H9 (cell line): ENCODE data around the gene BTG3. TPM values are rescaled to one million over a fixed set of nuclear protein-coding genes. Genes with fewer than 3 reads are reported as not detected.

Experiments
- DNase-seq: peaks from one replicate; pipeline ENCODE4 v3.0.0-alpha.2; 2017
- H2AFZ ChIP-seq: one replicate; pipeline ENCODE4 v1.6.1; 2013; ENCODE audit warnings: mild to moderate bottlenecking, low read length, control low read depth, moderate library complexity
- H2AK5ac ChIP-seq: 2 replicates; pipeline ENCODE4 v1.6.1; 2013; ENCODE audit warnings: low read length, control low read depth, mixed read lengths; ENCODE audit not compliant: insufficient read length
- H2BK120ac ChIP-seq: one replicate; pipeline ENCODE4 v1.6.1; 2013; ENCODE audit warnings: low read depth, mild to moderate bottlenecking, low read length, control low read depth, inconsistent platforms; ENCODE audit not compliant: poor library complexity, severe bottlenecking
- H2BK12ac ChIP-seq: 2 replicates; pipeline ENCODE4 v1.6.1; 2013; ENCODE audit warnings: low read length, control low read depth, mixed read lengths, low read depth; ENCODE audit not compliant: insufficient read length
- H2BK15ac ChIP-seq: 2 replicates; pipeline ENCODE4 v1.6.1; 2013; ENCODE audit warnings: low read depth, low read length, control low read depth
- H2BK20ac ChIP-seq: one replicate; pipeline ENCODE4 v1.6.1; 2013; ENCODE audit warnings: low read depth, mild to moderate bottlenecking, low read length, control low read depth, inconsistent platforms; ENCODE audit not compliant: poor library complexity, severe bottlenecking
- H2BK5ac ChIP-seq: 2 replicates; pipeline ENCODE4 v1.6.1; 2013; ENCODE audit warnings: low read length, control low read depth, mixed read lengths; ENCODE audit not compliant: insufficient read length
- H3K14ac ChIP-seq: 2 replicates; pipeline ENCODE4 v1.6.1; 2013; ENCODE audit warnings: low read length, control low read depth; ENCODE audit not compliant: insufficient read depth
- H3K18ac ChIP-seq: 2 replicates; pipeline ENCODE4 v1.6.1; 2013; ENCODE audit warnings: low read depth, mild to moderate bottlenecking, mixed read lengths, low read length, control low read depth; ENCODE audit not compliant: insufficient read length
- H3K23ac ChIP-seq: 2 replicates; pipeline ENCODE4 v1.6.1; 2013; ENCODE audit warnings: low read length, control low read depth, mixed read lengths, low read depth; ENCODE audit not compliant: insufficient read length
- H3K23me2 ChIP-seq: 2 replicates; pipeline ENCODE4 v1.6.1; 2013; ENCODE audit warnings: low read depth, mild to moderate bottlenecking, mixed read lengths, low read length, control low read depth; ENCODE audit not compliant: insufficient read length, poor library complexity, severe bottlenecking
- H3K27ac ChIP-seq: 2 replicates; pipeline ENCODE4 v1.5.1; 2013; ENCODE audit warnings: low read length, control low read depth, mixed read lengths, low read depth; ENCODE audit not compliant: insufficient read length
- H3K27me3 ChIP-seq: 2 replicates; pipeline ENCODE4 v1.6.1; 2013; ENCODE audit warnings: low read length, control low read depth, inconsistent platforms; ENCODE audit not compliant: insufficient read depth
- H3K4ac ChIP-seq: 2 replicates; pipeline ENCODE4 v1.6.1; 2013; ENCODE audit warnings: low read depth, mild to moderate bottlenecking, control low read depth, inconsistent platforms, low read length, moderate library complexity
- H3K4me1 ChIP-seq: 2 replicates; pipeline ENCODE4 v1.6.1; 2013; ENCODE audit warnings: low read length, control low read depth, inconsistent platforms; ENCODE audit not compliant: insufficient read depth
- H3K4me2 ChIP-seq: 2 replicates; pipeline ENCODE4 v1.6.1; 2013; ENCODE audit warnings: low read length, control low read depth, mixed read lengths; ENCODE audit not compliant: insufficient read length, insufficient read depth
- H3K56ac ChIP-seq: 2 replicates; pipeline ENCODE4 v1.6.1; 2013; ENCODE audit warnings: low read depth, mild to moderate bottlenecking, mixed read lengths, low read length, control low read depth; ENCODE audit not compliant: insufficient read length
- H3K79me1 ChIP-seq: 2 replicates; pipeline ENCODE4 v1.6.1; 2013; ENCODE audit warnings: low read depth, mild to moderate bottlenecking, moderate library complexity, low read length, control low read depth, inconsistent platforms; ENCODE audit not compliant: insufficient read depth, poor library complexity, severe bottlenecking
- H3K79me2 ChIP-seq: 2 replicates; pipeline ENCODE4 v1.6.1; 2013; ENCODE audit warnings: low read length, control low read depth, inconsistent platforms; ENCODE audit not compliant: insufficient read depth
- H3K9ac ChIP-seq: 2 replicates; pipeline ENCODE4 v1.6.1; 2013; ENCODE audit warnings: low read length, control low read depth, mixed read lengths; ENCODE audit not compliant: insufficient read length; ENCODE audit errors: extremely low read depth
- H3K9me3 ChIP-seq: one replicate; pipeline ENCODE4 v1.6.1; 2013; ENCODE audit warnings: low read depth, low read length, inconsistent platforms; ENCODE audit not compliant: control insufficient read depth
- H3T11ph ChIP-seq: one replicate; pipeline ENCODE4 v1.6.1; 2013; ENCODE audit warnings: mild to moderate bottlenecking, low read length, control low read depth, inconsistent platforms
- H4K20me1 ChIP-seq: one replicate; pipeline ENCODE4 v1.6.1; 2013; ENCODE audit not compliant: control insufficient read depth, insufficient read length, insufficient read depth
- H4K5ac ChIP-seq: 2 replicates; pipeline ENCODE4 v1.6.1; 2013; ENCODE audit warnings: low read depth, mild to moderate bottlenecking, mixed read lengths, low read length, control low read depth; ENCODE audit not compliant: insufficient read length
- H4K8ac ChIP-seq: replicated peaks from 2 replicates; pipeline ENCODE4 v1.6.1; 2013; ENCODE audit warnings: low read length, control low read depth, mixed read lengths, low read depth; ENCODE audit not compliant: insufficient read length
- H4K91ac ChIP-seq: 2 replicates; pipeline ENCODE4 v1.6.1; 2013; ENCODE audit warnings: low read depth, mild to moderate bottlenecking, moderate library complexity, mixed read lengths, low read length, control low read depth; ENCODE audit not compliant: insufficient read length
- H3K27ac Mint-ChIP-seq, 3 experiments: 2 replicates in 2 of 3; 3 replicates in 1 of 3; pipeline ENCODE4 v1.8.0; 2020 to 2021; ENCODE audit warnings: mixed read lengths in 3 of 3, mild to moderate bottlenecking in 1 of 3, moderate library complexity in 1 of 3
- H3K27me3 Mint-ChIP-seq: 2 replicates; pipeline ENCODE4 v1.8.0; 2021; ENCODE audit warnings: low read depth, mild to moderate bottlenecking, moderate library complexity, mixed read lengths
- H3K36me3 Mint-ChIP-seq, 3 experiments: 2 replicates in 2 of 3; 3 replicates in 1 of 3; pipeline ENCODE4 v1.8.0; 2020 to 2021; ENCODE audit warnings: low read depth in 3 of 3, mixed read lengths in 3 of 3; ENCODE audit not compliant: insufficient read depth in 1 of 3
- H3K4me1 Mint-ChIP-seq, 2 experiments: 2 replicates each; pipeline ENCODE4 v1.8.0; 2020; ENCODE audit warnings: mixed read lengths in 2 of 2
- H3K4me3 Mint-ChIP-seq, 2 experiments: 2 replicates in 1 of 2; 3 replicates in 1 of 2; pipeline ENCODE4 v1.8.0; 2020 to 2021; ENCODE audit warnings: mild to moderate bottlenecking in 2 of 2, mixed read lengths in 2 of 2, moderate library complexity in 1 of 2
- H3K9me3 Mint-ChIP-seq, 2 experiments: 2 replicates in 1 of 2; 3 replicates in 1 of 2; pipeline ENCODE4 v1.8.0; 2020; ENCODE audit warnings: mild to moderate bottlenecking in 2 of 2, mixed read lengths in 2 of 2, moderate library complexity in 1 of 2
- WGBS: extraction: QIAGEN DNeasy Blood & Tissue Kit; methylation state at CpG from one replicate; pipeline ENCODE4 v1.1.7; 2013; ENCODE audit warnings: missing lambda C conversion rate, low lambda C conversion rate, mixed read lengths; ENCODE audit not compliant: insufficient read length; ENCODE audit errors: extremely low coverage; 5-methylcytosine and 5-hydroxymethylcytosine counted together
- total RNA-seq: library from RNA; stranded (reverse); gene quantifications from 2 replicates; pipeline ENCODE4 v1.2.1, GENCODE V29; 2021
- TF ChIP-seq, protein P1 (sequence below): fragments of 200-600 bp; sonication (generic); conservative IDR thresholded peaks from 3 replicates; pipeline ENCODE4 v1.8.0; 2021; ENCODE audit warnings: antibody characterized with exemption, mild to moderate bottlenecking

Gene BTG3
- total RNA-seq, 1 experiment from 2014 or later = 32.2 TPM

DNA sequence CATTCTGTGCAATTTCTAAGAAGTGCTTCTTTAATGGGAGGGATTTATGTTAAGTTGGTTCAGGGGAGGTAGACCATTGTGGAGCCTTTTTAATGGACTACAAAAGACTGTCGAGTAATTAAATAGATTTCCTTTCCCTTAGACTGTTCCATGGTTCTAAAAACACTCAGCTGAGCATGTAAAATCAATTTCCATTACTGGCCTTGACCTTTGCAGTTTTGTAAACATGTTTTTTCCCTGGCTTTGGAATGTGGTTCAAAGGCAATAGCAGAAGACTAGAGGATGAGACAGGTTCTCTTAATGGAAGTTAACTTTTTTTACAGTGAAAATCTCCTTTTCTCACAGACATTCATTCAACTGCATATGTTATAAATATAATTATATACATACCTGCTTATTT is 37.6 kb upstream of the BTG3 start:
- Histone ChIP-seq H2BK5ac (no peak overlapping the region), H2BK20ac (no peak overlapping the region), H3K56ac (no peak overlapping the region), H3K14ac (no peak overlapping the region), H3K18ac (no peak overlapping the region), H2AK5ac (no peak overlapping the region), H4K8ac (no peak overlapping the region), H3K4me1 (no peaks in the 10 kb centered on the region), H2BK15ac (no peak overlapping the region), H3K79me2 (no peaks in the 10 kb centered on the region), H3K4ac (no peak overlapping the region), H3K27me3 (no peaks in the 10 kb centered on the region), H3K9me3 (no peaks in the 10 kb centered on the region), H3K4me2 (no peak overlapping the region), H2AFZ (no peak overlapping the region), H4K5ac (no peak overlapping the region), H2BK12ac (no peak overlapping the region), H3K23me2 (no peaks in the 10 kb centered on the region), H3K27ac (no peak overlapping the region), H2BK120ac (no peak overlapping the region), H3T11ph (no peak overlapping the region), H3K79me1 (no peaks in the 10 kb centered on the region), H4K20me1 (no peaks in the 10 kb centered on the region), H3K23ac (no peak overlapping the region), H4K91ac (no peak overlapping the region), H3K9ac (no peak overlapping the region)
- TF ChIP-seq, protein P1, sequence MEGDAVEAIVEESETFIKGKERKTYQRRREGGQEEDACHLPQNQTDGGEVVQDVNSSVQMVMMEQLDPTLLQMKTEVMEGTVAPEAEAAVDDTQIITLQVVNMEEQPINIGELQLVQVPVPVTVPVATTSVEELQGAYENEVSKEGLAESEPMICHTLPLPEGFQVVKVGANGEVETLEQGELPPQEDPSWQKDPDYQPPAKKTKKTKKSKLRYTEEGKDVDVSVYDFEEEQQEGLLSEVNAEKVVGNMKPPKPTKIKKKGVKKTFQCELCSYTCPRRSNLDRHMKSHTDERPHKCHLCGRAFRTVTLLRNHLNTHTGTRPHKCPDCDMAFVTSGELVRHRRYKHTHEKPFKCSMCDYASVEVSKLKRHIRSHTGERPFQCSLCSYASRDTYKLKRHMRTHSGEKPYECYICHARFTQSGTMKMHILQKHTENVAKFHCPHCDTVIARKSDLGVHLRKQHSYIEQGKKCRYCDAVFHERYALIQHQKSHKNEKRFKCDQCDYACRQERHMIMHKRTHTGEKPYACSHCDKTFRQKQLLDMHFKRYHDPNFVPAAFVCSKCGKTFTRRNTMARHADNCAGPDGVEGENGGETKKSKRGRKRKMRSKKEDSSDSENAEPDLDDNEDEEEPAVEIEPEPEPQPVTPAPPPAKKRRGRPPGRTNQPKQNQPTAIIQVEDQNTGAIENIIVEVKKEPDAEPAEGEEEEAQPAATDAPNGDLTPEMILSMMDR = no peak
- H3K27ac Mint-ChIP-seq = no peak overlapping the region
- no CpG with 5 or more reads among the region's 1 CpG for WGBS
- peaks cover 7 to 10% of the 10 kb centered on the region in 2 experiments; a peak in 4 of 5 replicates for H3K9me3 Mint-ChIP-seq
- peaks cover 2% of the 10 kb centered on the region for H3K27me3 Mint-ChIP-seq
- H3K36me3 Mint-ChIP-seq = peaks cover 0 to 8% (median 3%) of the 10 kb centered on the region in 3 experiments; a peak in 4 of 7 replicates
- peaks cover 0 to 3% of the 10 kb centered on the region in 2 experiments; a peak in 1 of 4 replicates for H3K4me1 Mint-ChIP-seq
- no peak for DNase-seq
- H3K4me3 Mint-ChIP-seq = no peak overlapping the region
